Subcutaneous abdominal adipose tissue (tissue), 5 donors: Measurements from ENCODE around the gene SMIM3.

ENCODE experiments used
- H3K27ac ChIP-seq: one replicate; pipeline ENCODE4 v1.7.0; 2013; ENCODE audit warnings: low read depth, mild to moderate bottlenecking, inconsistent platforms, low read length, moderate library complexity
- H3K27me3 ChIP-seq, 5 donors: one replicate each; pipeline ENCODE4 v1.7.0; 2013; ENCODE audit warnings: low read length in 5 of 5, inconsistent platforms in 1 of 5; ENCODE audit not compliant: control insufficient read depth in 5 of 5, insufficient read depth in 4 of 5
- H3K36me3 ChIP-seq, 5 donors: one replicate each; pipeline ENCODE4 v1.7.0; 2013; ENCODE audit warnings: low read length in 5 of 5; ENCODE audit not compliant: control insufficient read depth in 5 of 5, insufficient read depth in 5 of 5
- H3K4me1 ChIP-seq, 5 donors: one replicate each; pipeline ENCODE4 v1.7.0; 2013; ENCODE audit warnings: low read length in 5 of 5, mild to moderate bottlenecking in 3 of 5, moderate library complexity in 1 of 5; ENCODE audit not compliant: control insufficient read depth in 5 of 5, insufficient read depth in 5 of 5
- H3K4me3 ChIP-seq, 5 donors: one replicate each; pipeline ENCODE4 v1.7.0; 2013; ENCODE audit warnings: low read length in 5 of 5, low read depth in 1 of 5
- H3K9ac ChIP-seq, 5 donors: one replicate each; pipeline ENCODE4 v1.7.0; 2013; ENCODE audit warnings: low read length in 5 of 5, mild to moderate bottlenecking in 4 of 5, moderate library complexity in 3 of 5
- H3K9me3 ChIP-seq, 5 donors: one replicate each; pipeline ENCODE4 v1.7.0; 2013; ENCODE audit warnings: low read length in 5 of 5; ENCODE audit not compliant: control insufficient read depth in 5 of 5
- donor health status: healthy.
- donor health status: healthy.
- donor health status: healthy.
- donor health status: healthy.
- donor health status: healthy.

SMIM3 gene

GRCh38 chr5:150751096-150751891 is 27.3 kb upstream of the SMIM3 start:
- Histone ChIP-seq H3K27me3 (no peaks in the 10 kb centered on the region), H3K9ac (no peak overlapping the region), H3K4me1 (peaks cover 0 to 13% (median 3%) of the 10 kb centered on the region in 5 donors), H3K36me3 (peaks cover 31 to 43% (median 40%) of the 10 kb centered on the region in 5 donors), H3K4me3 (no peak overlapping the region), H3K27ac (no peak overlapping the region), H3K9me3 (no peaks in the 10 kb centered on the region)

DNA sequence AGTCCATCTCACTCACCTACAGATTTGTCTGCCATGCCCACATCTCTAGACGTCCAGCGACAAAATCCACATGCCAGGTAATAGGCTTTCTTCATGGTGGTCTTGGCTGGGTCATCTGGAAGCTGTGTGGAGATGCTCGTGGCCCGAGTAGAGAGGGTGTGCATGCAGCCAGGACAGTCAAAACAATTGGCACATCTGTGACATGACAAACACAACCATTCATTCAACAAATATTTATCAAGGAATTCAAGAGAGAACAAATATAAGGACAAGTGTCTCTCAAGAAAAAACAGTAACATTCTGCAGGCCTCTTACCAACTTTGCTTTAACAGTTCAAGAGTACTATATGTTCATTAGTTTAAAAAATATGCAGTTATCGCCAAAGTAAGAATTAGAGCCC is 25.1 kb upstream of the SMIM3 start:
- Histone ChIP-seq H3K9me3 (no peaks in the 10 kb centered on the region), H3K9ac (no peak overlapping the region), H3K27me3 (no peaks in the 10 kb centered on the region), H3K4me3 (no peak overlapping the region), H3K4me1 (peaks cover 0 to 25% (median 16%) of the 10 kb centered on the region in 5 donors), H3K36me3 (peaks cover 31 to 43% (median 40%) of the 10 kb centered on the region in 5 donors), H3K27ac (no peak overlapping the region)

- Histone ChIP-seq H3K27ac (no peak overlapping the region), H3K4me1 (peaks cover 3 to 25% (median 16%) of the 10 kb centered on the region in 5 donors), H3K4me3 (no peak overlapping the region), H3K27me3 (no peaks in the 10 kb centered on the region), H3K9me3 (no peaks in the 10 kb centered on the region), H3K9ac (no peak overlapping the region), H3K36me3 (peaks cover 31 to 43% (median 40%) of the 10 kb centered on the region in 5 donors)
Measured at GRCh38 chr5:150753863-150754262, 24.7 kb upstream of the SMIM3 start.

GRCh38 chr5:150757087-150757649 is 21.4 kb upstream of the SMIM3 start:
- Histone ChIP-seq H3K4me1 (peaks cover 4 to 27% (median 23%) of the 10 kb centered on the region in 5 donors), H3K9me3 (no peaks in the 10 kb centered on the region), H3K4me3 (peak overlapping the region in 2 of 5 donors; percentile 18 to 90), H3K27ac (peak overlapping the region; percentile 97), H3K36me3 (peaks cover 25 to 35% (median 28%) of the 10 kb centered on the region in 5 donors), H3K27me3 (no peaks in the 10 kb centered on the region), H3K9ac (peak overlapping the region in 3 of 5 donors; percentile 78 to 99 (median 95))

- Histone ChIP-seq H3K4me3 (peak overlapping the region; percentile 86 to 99 (median 91)), H3K4me1 (peaks cover 4 to 37% (median 33%) of the 10 kb centered on the region in 5 donors), H3K36me3 (peaks cover 16 to 28% (median 22%) of the 10 kb centered on the region in 5 donors), H3K9me3 (no peaks in the 10 kb centered on the region), H3K9ac (peak overlapping the region; percentile 63 to 99 (median 86)), H3K27me3 (no peaks in the 10 kb centered on the region), H3K27ac (peak overlapping the region; percentile 97)
Measured at GRCh38 chr5:150758203-150758530, 20.4 kb upstream of the SMIM3 start.

- peak within 1 kb of the TSS; percentile 97 for H3K27ac ChIP-seq
- H3K4me1 ChIP-seq: peaks cover 7 to 43% (median 37%) of the 10 kb centered on the region in 5 donors
- no peaks in the 10 kb centered on the region for H3K27me3 ChIP-seq
- peaks cover 10 to 22% (median 17%) of the 10 kb centered on the region in 5 donors for H3K36me3 ChIP-seq
- H3K9ac ChIP-seq: peak within 1 kb of the TSS; percentile 70 to 99 (median 90)
- H3K4me3 ChIP-seq: peak within 1 kb of the TSS; percentile 86 to 99 (median 91)
- no peaks in the 10 kb centered on the region for H3K9me3 ChIP-seq
Measured at GRCh38 chr5:150758531-150759333, 19.8 kb upstream of the SMIM3 start, which contains the start of gene DCTN4. Gene DCTN4, minus strand, starts transcription at chr5:150759017. Its CDS starts 24 bp downstream, at chr5:150758993.

GRCh38 chr5:150759334-150759583 is 19.3 kb upstream of the SMIM3 start:
- no peaks in the 10 kb centered on the region for H3K27me3 ChIP-seq
- peak overlapping the region; percentile 97 for H3K27ac ChIP-seq
- H3K4me3 ChIP-seq: peak overlapping the region; percentile 86 to 99 (median 91)
- no peaks in the 10 kb centered on the region for H3K9me3 ChIP-seq
- H3K36me3 ChIP-seq: peaks cover 6 to 17% (median 13%) of the 10 kb centered on the region in 5 donors
- H3K9ac ChIP-seq: peak overlapping the region; percentile 70 to 99 (median 90)
- H3K4me1 ChIP-seq: peaks cover 7 to 48% (median 40%) of the 10 kb centered on the region in 5 donors

DNA sequence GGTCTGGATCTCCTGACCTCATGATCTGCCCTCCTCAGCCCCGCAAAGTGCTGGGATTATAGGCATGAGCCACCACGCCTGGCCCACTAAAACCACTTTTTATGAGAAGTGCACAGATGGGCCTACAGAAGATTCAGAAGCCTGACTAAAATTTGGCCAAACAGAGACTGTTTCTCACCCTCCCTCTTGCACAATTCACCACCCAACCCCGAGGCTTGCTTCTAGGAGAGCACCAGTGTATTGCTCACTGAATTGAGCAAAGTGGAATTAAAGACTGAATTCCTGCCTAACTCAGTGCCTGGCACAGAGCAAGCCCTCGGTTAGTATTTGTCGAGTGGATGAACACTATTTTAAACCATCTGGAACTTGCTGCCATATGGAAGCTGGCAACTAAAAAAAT is 16.3 kb upstream of the SMIM3 start:
- H3K4me1 ChIP-seq: peaks cover 7 to 57% (median 43%) of the 10 kb centered on the region in 5 donors

GRCh38 chr5:150763023-150763769 is 15.4 kb upstream of the SMIM3 start:
- peak overlapping the region; percentile 79 for H3K27ac ChIP-seq
- H3K36me3 ChIP-seq: no peaks in the 10 kb centered on the region
- no peaks in the 10 kb centered on the region for H3K27me3 ChIP-seq
- no peak overlapping the region for H3K4me3 ChIP-seq
- peak overlapping the region in 2 of 5 donors; percentile 28 to 32 for H3K9ac ChIP-seq
- H3K4me1 ChIP-seq: peaks cover 7 to 47% (median 34%) of the 10 kb centered on the region in 5 donors
- no peaks in the 10 kb centered on the region for H3K9me3 ChIP-seq

More for the DNA sequence above, 16.3 kb upstream of the SMIM3 start:
- Histone ChIP-seq H3K9me3 (no peaks in the 10 kb centered on the region), H3K27me3 (no peaks in the 10 kb centered on the region), H3K27ac (peak overlapping the region; percentile 79), H3K4me3 (no peak overlapping the region), H3K9ac (no peak overlapping the region), H3K36me3 (no peaks in the 10 kb centered on the region)
